ENCODE results near the gene MTFMT.
A peak's percentile ranks its signal among the peaks of the same experiment; 100 is the strongest.
"Not testable (repeated sequence)": the region's sequence is repeated elsewhere in the genome, so short reads cannot be mapped to it uniquely, and the experiment has no call there.

Gene MTFMT

DNA sequence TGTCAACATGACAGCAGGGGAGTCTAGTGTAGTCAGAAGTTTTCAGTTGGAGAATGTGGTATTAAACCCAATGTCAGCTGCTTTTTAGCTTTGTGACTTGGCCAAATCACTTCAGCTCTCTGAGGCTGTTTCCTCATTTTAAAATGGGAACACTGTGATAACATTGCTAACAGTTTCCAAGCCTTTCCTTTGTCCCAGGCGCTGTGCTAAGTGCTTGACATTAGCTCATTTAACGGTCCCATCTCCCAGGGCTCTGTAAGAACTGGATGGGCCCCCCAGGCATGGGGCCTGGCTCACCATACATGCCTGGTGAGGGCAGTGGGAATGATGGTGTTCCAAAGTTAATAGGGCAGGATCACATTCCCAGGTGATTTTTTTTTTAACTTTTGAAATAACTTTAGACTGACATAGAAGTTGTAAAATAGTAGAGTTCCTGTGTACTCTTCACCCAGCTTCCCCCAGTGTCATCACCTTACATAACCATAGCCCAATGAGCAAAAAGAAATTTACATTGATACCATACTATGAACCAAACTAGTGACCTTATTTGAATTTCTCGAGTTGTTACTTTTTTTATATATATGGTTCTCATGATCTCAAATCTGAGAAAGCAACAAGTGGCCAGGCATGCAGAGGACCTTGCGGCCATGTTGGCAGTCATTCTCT is 30.6 kb upstream of the MTFMT start:
- no peak for DNase-seq

DNA sequence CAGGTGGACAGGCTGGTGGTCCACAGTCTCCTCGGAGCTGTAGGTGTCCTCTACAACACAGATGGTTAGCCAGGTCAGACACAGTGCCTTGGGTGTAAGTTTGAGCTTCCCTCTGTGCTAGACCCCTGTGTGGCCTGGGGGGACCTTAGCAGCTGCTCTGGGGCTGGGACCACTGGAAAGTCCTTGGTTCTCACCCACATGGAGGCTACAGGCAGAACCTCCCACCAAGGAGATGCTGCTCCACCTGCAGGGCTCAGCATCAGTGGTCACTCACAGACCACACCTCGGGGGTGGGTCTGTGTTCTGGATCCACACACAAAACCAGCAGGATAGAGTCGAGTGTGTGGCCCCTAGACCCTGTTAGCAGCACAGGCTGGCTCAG is 29.9 kb upstream of the MTFMT start:
- DNase-seq = no peak

DNA sequence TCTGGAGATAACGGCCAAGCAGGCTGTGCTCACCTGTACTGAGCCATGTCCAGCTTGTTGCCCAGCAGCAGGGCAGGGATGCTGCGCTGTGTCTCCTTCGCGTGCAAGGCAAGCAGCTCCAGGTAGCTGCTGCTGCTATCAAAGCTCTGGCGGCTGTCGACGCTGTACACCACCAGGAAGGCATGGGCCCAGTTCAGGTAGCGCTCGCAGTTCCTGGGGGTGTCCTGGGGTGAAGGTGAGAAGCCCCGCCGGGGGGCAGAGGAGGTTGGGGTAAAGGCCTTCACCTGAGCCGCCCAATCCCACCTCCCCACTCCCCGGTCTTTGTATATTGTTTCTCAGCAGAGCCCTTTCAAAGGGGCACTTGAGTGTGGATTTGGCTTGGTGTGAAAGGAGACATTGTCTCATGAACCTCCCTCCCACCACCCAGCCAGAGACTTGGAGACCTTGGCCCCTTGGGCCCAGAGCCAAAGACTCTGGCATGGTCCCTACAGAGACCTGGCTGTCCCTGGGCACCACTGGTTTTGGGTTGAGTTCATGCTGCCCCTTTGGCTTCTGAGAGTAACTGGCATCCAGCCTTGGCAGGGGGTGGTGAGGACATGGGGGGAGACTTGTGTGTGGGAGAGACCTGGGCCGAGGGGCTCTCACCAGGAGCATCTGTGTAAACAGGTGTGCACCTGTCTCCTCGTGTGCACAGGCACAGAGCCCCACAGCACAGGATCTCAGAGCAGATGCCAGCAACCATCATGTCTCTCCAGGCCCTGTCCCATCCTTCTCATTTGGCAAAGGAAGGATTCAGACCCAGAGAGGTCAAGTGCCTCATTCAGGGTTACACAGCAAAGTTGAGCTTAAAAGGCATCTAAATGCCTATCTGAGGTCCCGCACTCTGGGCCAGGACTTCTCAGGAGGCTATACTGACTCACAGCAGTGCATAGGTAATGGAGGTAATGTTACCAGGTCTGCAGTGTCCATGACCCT is 29.2 kb upstream of the MTFMT start:
- DNase-seq = no peak

- no peak for DNase-seq
Measured at GRCh38 chr15:65057549-65057940, 28.1 kb upstream of the MTFMT start.

GRCh38 chr15:65056868-65057548 is 27.6 kb upstream of the MTFMT start:
- no peak for DNase-seq

- no peak for DNase-seq
Measured at GRCh38 chr15:65056106-65056505, 26.7 kb upstream of the MTFMT start.

- no peak for DNase-seq
Measured at GRCh38 chr15:65055201-65055870, 25.9 kb upstream of the MTFMT start.

DNA sequence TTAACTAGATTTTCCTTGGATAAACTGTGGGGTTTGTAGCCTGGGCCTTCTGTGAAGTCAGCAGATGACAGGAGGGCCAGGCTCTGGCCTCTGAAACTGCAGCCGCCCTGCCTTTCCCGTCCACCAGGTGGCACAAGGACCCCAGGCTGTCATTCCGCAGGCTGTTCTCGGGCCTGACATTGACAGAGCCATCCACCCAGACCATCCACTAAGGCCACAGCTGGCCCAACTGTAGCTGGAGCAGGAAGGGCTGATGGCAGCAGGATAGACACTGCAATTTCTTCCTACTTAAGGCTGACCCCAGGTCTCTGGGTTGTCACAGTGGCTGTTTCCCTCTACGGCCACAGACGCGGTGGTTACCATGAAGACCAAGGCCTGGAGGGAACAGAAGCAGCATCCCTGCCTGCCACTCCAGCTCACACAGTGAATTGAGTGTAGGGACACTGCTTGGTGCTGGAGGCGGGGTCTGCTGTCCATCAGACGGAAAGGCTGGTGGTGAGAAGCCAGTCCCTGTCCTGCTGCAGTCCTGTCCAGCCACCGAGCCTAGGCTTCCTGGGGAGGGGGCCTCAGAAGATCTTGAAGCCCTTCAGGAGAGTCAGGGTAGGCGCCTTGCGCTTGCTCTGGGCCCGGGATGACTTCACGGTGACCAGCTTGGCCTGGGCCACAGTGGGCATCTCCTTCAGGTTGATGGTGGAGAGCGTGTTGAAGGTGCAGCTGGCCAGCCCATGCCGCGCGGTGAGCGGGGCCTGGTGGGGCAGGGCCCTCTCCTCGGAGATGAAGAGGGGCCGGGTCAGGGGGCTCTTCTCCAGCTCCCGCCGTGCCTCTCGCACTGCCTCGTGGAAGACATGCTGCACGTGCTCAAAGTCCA is 25.1 kb upstream of the MTFMT start:
- DNase-seq = peak; percentile 36

GRCh38 chr15:65052956-65053355 is 23.5 kb upstream of the MTFMT start:
- no peak for DNase-seq

GRCh38 chr15:65051266-65051665 is 21.8 kb upstream of the MTFMT start:
- DNase-seq = no peak

DNA sequence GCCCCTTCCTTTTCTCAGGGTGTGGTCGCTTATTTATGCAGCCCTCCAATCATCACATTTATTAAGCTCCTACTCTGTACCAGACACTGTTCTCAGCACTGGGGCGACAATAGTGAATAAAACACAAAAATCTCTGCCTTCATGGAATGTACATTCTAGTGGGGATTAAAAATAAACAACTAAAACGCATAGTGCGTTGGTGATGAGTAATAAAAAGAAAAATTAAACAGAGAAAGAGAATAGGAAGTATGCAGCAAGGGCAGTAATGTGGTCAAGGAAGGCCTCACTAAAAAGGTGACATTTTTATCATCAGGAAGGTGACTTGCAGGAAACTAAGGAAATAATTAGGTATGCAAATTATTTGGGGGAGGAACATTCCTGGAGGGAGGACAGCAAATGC is 20.8 kb upstream of the MTFMT start:
- no peak for DNase-seq

- DNase-seq = peak; percentile 89
Measured at GRCh38 chr15:65049418-65049840, 20.0 kb upstream of the MTFMT start.

DNA sequence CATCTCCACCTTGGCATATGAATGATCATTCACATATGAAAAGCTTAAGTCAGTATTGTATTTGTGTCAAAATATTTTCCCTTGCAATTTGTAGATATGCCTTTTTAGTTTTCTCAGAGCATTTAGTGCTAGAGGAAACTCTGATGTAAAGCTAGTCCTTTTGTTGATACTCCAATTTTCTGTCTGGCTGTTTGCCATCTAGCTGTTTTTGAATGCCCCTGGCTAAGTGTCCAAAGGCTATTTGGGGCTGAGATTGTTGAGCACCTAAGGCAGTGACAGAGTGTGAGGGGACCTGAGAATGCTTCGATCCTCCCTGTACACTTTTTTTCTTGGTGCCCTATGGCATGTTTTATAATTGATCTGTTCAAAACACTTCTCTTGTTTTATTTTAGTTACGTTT is 18.8 kb upstream of the MTFMT start:
- DNase-seq = no peak

DNA sequence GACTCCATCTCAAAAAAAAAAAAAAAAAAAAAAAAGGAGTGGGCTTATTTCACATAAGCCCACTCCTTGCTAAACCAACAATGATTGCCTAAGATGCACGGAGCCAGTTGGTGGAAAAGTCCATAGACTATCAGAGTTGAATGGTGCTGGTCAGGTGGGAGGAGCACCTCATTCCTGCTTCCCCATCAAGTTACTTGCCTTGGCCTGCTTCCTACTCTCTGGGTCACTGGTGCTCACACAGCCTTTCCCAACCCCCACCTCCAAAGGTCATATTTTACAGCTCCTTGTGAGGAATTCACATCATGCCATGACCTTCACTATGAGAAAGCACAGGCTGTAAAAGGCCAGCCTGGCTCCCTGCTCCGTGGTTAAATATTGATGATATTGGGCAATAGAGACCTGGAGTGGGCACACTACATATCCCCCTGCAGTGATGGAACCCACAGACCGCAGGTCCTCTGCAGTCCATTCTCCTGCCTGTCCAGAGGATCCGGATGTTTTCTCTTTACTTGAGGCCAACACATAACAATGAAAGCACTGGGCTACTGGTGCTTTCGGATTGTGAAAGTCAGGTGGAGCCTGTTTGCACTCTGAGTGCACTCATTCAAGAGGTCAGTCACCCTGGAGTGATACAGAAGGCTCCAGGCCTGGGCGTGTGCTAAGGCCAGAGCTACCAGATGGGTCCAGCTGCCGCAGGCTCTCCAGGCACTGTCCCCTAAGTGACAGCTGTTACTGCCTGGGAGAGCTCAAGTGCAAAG is 15.5 kb upstream of the MTFMT start, which contains the start of gene SLC51B:
TSS of gene SLC51B (plus strand) at position 664 of the 758 bp plus-strand sequence. CDS start 4,618 bp downstream, outside the sequence.
- DNase-seq = no peak

- DNase-seq = not testable (repeated sequence)
Measured at GRCh38 chr15:65044218-65044617, 14.8 kb upstream of the MTFMT start.

- no peak for DNase-seq
Measured at GRCh38 chr15:65042776-65043327, 13.4 kb upstream of the MTFMT start.

GRCh38 chr15:65041787-65042186 is 12.3 kb upstream of the MTFMT start:
- no peak for DNase-seq

- no peak for DNase-seq
Measured at GRCh38 chr15:65040461-65040860, 11.0 kb upstream of the MTFMT start.

GRCh38 chr15:65038836-65039235 is 9.4 kb upstream of the MTFMT start:
- no peak for DNase-seq

DNA sequence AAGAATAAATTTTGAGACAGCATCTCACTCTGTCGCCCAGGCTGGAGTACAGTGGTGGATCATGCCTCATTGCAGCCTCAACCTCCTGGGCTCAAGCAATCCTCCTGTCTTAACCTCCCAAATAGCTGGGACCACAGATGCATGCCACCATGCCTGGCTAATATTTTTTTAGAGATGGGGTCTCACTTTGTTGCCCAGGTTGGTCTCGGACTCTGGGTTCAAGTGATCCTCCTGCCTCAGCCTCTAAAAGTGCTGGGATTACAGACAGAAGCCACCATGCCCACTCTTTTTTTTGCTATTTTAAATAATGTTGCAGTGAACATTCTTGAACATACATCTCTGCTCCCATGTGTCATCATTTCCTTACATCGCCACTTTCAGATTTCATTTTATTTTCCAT is 9.0 kb upstream of the MTFMT start:
- DNase-seq = no peak

GRCh38 chr15:65037309-65037708 is 7.9 kb upstream of the MTFMT start:
- no peak for DNase-seq

Data from NCI-H526 treated with DMSO at 0.1 percent for 48 hours (cell line).